GM12874 (cell line): ENCODE measurements around the gene GNPDA1.

Source experiments
- TF ChIP-seq, protein P1 (sequence below): IDR thresholded peaks from 2 replicates; pipeline ENCODE4 v1.5.1; 2011; ENCODE audit warnings: low read depth, mild to moderate bottlenecking, control low read depth, low read length, moderate library complexity; ENCODE audit not compliant: insufficient read depth

GNPDA1 gene

DNA sequence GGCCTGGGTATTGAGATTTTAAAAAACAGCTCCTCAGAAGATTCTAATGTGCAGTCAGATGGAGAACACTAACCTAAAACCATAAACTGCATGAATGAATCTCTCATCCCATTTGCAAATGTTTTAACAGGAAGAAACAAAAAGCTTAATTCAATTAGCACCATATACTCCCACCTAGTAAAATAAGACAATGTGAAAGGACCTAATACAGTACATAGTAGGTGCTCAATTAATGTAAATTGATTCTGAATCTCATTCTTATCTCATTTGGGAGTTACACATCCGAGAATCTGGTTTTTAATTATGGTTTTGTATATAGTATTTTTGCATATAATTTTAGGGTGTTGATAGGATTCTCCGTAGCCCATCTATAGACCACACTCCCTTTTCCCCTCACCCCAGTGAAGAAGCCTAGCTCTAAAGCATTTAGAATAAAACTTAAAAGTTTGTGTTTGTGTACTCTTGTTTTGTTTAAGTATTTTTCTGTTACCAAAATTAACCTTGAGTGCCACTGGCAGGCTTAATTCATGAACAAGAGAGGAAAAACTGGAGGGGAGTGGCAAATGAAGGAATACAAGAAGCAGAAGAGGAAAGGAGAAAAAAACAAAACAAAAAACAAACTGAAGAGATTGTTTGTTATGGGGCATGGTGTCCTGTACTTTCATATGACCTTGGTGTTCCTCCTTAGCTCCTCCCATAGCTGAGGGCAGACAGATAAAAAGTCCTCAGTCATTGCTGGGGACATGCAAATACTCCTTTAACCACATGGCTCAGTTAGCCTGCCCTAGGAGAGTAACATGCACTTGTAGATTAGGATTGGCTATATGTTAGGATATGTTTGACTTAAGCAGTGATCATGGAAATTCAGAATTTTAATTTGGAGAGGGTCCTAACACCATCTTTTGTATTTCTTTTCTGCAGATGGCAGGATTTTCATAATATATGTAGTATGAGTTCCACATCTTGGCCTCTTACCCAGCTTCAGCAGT lies 42.8 kb downstream of the GNPDA1 start:
- TF ChIP-seq, protein P1, sequence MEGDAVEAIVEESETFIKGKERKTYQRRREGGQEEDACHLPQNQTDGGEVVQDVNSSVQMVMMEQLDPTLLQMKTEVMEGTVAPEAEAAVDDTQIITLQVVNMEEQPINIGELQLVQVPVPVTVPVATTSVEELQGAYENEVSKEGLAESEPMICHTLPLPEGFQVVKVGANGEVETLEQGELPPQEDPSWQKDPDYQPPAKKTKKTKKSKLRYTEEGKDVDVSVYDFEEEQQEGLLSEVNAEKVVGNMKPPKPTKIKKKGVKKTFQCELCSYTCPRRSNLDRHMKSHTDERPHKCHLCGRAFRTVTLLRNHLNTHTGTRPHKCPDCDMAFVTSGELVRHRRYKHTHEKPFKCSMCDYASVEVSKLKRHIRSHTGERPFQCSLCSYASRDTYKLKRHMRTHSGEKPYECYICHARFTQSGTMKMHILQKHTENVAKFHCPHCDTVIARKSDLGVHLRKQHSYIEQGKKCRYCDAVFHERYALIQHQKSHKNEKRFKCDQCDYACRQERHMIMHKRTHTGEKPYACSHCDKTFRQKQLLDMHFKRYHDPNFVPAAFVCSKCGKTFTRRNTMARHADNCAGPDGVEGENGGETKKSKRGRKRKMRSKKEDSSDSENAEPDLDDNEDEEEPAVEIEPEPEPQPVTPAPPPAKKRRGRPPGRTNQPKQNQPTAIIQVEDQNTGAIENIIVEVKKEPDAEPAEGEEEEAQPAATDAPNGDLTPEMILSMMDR: no peak

DNA sequence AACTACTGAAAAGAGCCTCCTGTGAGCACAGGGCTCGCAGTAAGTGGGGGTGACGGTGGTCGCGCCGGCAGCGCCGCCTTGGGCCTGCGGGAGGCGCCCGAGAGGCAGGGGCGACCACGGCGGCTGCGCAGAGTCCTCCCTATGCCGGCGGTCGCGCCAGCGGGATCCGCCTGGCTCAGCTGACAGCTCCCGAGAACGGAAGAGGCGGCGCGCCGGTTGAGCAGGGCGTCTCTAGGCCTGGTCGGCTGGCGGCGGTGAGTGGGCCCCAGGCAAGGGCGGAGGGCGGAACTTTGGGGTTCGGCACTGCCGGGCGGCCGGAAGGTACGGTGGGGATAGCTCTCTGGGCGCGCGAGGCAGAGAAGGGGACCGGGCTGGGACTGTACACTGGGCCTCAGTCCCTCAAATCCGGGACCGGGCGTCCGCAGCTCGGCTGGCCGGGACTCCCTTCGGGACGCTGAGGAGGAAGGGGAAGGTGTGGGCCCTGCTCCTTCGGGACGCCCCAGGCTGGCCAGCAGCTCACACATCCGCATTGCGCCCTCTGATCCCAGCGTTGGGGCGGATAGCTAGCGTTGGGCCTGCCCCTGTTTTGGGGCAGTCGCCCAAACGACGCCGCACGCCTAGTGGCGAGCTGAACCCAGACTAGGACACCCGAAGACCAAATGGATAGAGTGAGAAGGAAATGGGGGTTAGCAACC lies 43.8 kb downstream of the GNPDA1 start, which contains the start of gene RNF14:
TSS of gene RNF14 (plus strand) at position 192 of the 695 bp plus-strand sequence. CDS start 4,484 bp downstream, outside the sequence.
- TF ChIP-seq, protein P1: peak; percentile 99

DNA sequence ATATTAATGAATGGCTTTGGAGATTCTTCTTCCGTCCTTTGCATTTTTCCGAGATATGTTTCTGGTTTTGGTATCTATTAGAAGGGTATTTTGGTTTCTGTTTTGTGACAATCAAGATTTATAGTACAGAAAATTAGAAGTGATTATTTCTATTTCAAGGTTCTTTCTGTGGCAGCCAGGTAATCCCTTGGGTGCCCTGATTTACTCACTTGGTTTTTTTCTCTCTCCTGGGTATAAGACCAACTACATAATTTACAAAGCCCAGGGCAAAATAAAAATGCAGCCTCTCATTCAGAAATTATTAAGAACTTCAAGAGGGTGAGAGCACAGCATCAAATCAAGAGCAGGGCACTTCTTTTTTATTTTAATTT lies 45.9 kb downstream of the GNPDA1 start:
- TF ChIP-seq, protein P1: no peak

DNA sequence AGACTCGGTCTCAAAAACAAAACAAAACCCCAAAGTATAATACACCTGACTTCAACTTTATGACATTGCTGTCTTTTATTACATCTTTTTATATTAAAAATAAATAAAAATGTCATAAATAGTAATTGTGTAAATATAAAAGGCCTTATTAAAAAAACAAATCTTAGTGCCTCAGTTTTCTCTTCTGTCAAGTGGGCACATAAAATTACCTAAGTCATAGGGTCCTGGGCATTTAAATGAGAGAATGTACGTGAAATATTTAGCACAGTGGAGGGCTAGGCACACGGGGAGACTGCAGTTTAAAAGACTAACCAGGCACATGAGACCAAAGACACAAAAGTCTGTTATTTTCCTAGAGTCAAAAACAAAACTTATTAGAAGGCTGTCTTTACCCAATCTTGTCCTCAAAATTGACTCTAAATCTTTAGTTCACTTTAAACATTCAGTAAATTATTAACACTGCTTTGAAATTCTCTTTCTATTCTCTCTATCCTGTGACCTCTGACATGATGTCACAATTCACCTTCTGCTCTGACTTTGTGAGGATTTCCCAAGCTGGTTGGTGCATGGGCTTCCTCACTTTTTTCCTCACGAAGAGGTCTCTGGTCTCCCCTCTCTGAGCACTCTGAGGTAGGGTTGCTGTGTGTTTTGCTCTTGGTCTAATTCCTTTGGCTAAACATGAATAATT lies 46.4 kb downstream of the GNPDA1 start:
- TF ChIP-seq, protein P1: no peak

DNA sequence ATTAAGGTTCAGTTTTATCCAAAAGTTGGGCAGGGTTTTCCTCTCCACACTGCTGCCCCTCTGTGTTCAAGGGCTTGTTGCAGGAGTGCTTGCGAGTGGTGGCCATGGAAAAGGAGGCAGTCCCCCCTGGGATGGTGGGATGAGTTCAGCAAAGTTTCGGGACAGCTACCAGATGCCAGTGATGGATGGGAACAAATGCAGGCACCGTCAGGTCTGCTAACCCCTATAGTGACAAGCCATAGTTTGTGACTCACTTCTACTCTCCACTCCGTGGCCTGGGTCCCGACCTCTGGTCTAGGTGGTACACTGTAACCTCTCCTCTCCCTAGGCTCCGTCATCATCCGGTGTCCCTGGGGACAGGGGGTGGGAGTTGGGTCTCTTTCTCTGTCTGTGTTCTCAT lies 47.8 kb downstream of the GNPDA1 start:
- TF ChIP-seq, protein P1: no peak

DNA sequence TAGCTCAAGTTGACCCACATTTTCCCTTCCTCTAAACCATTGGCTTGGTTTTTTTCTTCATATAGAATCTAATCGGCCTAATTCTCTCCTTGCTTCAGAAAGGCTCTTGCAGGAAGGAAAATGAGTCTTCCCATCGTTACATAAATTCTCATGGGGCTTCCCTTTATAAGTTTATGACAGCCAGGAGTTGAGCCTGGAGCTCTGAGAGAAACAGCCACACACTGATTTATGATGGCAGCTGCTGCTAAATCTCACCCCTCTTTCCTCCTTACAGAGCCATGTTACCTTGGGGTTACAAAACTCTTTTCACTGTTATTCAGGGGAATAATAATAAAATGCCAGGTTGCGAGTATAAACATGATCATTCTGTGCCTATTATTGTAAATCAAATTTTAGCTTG lies 49.1 kb downstream of the GNPDA1 start:
- TF ChIP-seq, protein P1: no peak

DNA sequence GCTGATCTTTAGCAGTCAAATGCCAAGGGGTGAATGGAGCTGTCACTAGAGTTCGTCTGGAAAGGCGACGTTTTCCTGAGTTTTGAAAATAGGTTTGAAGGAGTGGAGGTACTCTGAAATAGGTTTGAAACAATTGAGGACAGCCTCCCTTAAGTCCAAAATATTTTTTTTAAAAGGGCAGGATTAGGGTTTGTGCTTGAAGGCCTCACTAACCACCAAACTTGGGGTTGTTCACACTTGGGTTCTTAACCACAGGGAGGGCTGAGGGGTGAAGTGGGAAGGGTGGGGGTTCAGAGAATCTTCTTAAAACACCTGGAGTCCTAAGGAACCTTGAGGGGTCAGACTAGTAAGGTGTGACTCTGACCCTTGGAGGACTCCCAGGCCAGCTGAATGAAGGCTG lies 51.4 kb downstream of the GNPDA1 start:
- TF ChIP-seq, protein P1: no peak
